ENCODE measurements around the gene GNG12.

GNG12 gene

GRCh38 chr1:67696708-67697107 lies 136.6 kb downstream of the GNG12 start:
- in situ Hi-C loops (cut with MboI; ENCODE audit: low pct_unique_long_range_greater_than_20kb, low sequenced_read_pairs), result no loop called here

DNA sequence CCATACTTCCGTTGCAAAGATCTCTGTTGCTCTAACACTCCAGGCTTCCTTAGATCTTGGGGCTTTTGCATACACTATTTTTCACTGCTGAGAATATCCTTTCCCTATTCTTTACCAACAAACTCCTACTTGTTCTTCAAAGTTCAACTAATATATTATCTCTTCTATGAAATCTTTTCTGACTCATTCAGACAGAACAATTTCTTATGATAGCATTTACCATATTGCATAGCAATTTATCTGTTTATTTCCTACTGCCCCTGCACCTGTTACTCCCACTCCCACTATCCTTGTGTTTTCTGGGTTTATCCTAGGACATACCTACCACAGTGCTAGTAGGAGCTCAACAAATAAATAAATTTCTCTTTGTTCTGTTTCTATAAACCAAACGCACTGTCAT lies 137.3 kb downstream of the GNG12 start:
- DNase-seq, result no peak
- in situ Hi-C loops (cut with MboI; ENCODE audit: low pct_unique_long_range_greater_than_20kb, low sequenced_read_pairs), result no loop called here

More at GRCh38 chr1:67696708-67697107, 136.6 kb downstream of the GNG12 start:
- DNase-seq, result no peak

- in situ Hi-C loops (cut with MboI; ENCODE audit: low pct_unique_long_range_greater_than_20kb, low sequenced_read_pairs), result no loop called here
- DNase-seq, result no peak
Measured at GRCh38 chr1:67691712-67692111, 141.6 kb downstream of the GNG12 start.

DNA sequence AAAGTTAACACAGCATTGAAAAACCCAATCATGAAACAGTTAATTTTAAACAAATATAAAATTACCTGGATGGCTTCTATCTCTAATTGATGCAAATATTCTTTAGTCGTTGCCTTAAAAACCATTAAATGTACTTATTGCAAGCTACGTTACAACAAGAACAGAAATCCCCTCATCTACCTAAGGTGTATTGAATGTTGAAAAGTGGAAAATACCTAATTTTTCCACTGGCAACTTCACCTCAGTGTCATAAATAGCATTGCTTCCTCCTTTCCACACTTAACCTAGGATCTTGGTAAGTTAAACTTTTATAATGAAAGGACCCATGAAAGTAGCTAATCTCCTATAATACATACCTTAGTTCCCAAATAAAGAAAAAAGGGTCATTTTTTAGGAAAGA lies 142.9 kb downstream of the GNG12 start:
- in situ Hi-C loops (cut with MboI; ENCODE audit: low pct_unique_long_range_greater_than_20kb, low sequenced_read_pairs), result no loop called here
- peak; percentile 16 for DNase-seq

- in situ Hi-C loops (cut with MboI; ENCODE audit: low pct_unique_long_range_greater_than_20kb, low sequenced_read_pairs), result no loop called here
- DNase-seq, result no peak
Measured at GRCh38 chr1:67690018-67690363, 143.3 kb downstream of the GNG12 start.

- no peak for DNase-seq
- in situ Hi-C loops (cut with MboI; ENCODE audit: low pct_unique_long_range_greater_than_20kb, low sequenced_read_pairs), result no loop called here
Measured at GRCh38 chr1:67689267-67690017, 143.8 kb downstream of the GNG12 start.

DNA sequence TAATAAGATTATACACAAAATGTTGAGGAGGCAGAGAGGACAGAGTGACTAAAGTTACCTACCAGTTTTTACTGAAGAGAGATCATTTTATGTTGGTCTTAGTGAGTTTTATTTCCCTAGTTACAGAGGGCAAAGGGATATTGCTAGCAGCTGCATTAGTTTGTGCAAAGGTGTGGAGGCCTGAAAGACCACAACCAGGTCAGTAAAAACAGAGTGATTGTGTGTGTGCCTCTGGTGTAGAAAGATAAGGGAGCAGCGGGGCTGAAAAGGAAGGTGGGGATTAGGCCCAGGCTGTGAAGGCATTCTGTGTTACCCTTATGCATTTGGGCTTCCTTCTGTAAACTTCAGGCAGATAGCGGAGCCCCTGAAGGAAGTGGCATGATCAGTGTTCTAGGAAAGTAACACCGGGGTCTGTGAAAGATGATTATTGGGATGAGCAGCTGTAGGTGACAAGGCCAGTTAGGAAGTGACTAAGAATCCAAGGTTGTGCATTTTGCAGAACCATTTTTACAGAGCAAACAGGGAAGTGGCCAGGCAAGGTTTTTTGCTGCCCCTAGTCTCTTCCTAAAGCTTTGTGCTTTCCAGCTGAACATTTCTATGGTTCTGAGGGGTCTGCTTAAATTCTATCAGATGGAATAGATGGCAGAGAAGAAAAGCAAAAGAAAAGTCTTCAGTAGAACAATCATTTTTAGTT lies 144.6 kb downstream of the GNG12 start:
- in situ Hi-C loops (cut with MboI; ENCODE audit: low pct_unique_long_range_greater_than_20kb, low sequenced_read_pairs), result no loop called here
- DNase-seq, result peak; percentile 93

- in situ Hi-C loops (cut with MboI; ENCODE audit: low pct_unique_long_range_greater_than_20kb, low sequenced_read_pairs), result no loop called here
- DNase-seq, result peak; percentile 33
Measured at GRCh38 chr1:67687649-67688048, 145.6 kb downstream of the GNG12 start.

GRCh38 chr1:67687198-67687545 lies 146.1 kb downstream of the GNG12 start:
- in situ Hi-C loops (cut with MboI; ENCODE audit: low pct_unique_long_range_greater_than_20kb, low sequenced_read_pairs), result no loop called here
- DNase-seq, result no peak

- in situ Hi-C loops (cut with MboI; ENCODE audit: low pct_unique_long_range_greater_than_20kb, low sequenced_read_pairs), result no loop called here
- peak; percentile 95 for DNase-seq
Measured at GRCh38 chr1:67686267-67687197, 146.7 kb downstream of the GNG12 start.

- in situ Hi-C loops (cut with MboI; ENCODE audit: low pct_unique_long_range_greater_than_20kb, low sequenced_read_pairs), result no loop called here
- DNase-seq, result peak; percentile 63
Measured at GRCh38 chr1:67685558-67686266, 147.6 kb downstream of the GNG12 start.

DNA sequence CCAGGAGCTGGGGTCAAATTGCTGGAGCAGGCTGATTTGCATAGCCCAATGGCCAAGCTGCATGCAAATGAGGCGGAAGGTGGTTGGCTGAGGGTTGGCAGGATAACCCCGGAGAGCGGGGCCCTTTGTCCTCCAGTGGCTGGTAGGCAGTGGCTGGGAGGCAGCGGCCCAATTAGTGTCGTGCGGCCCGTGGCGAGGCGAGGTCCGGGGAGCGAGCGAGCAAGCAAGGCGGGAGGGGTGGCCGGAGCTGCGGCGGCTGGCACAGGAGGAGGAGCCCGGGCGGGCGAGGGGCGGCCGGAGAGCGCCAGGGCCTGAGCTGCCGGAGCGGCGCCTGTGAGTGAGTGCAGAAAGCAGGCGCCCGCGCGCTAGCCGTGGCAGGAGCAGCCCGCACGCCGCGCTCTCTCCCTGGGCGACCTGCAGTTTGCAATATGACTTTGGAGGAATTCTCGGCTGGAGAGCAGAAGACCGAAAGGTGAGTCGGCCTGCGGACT lies 148.2 kb downstream of the GNG12 start, which contains the start of gene GADD45A:
TSS of gene GADD45A (plus strand) at position 135 of the 491 bp plus-strand sequence. CDS start at position 429, 294 bp downstream.
- peak; percentile 98 for DNase-seq
- in situ Hi-C loops (cut with MboI; ENCODE audit: low pct_unique_long_range_greater_than_20kb, low sequenced_read_pairs), result no loop called here

DNA sequence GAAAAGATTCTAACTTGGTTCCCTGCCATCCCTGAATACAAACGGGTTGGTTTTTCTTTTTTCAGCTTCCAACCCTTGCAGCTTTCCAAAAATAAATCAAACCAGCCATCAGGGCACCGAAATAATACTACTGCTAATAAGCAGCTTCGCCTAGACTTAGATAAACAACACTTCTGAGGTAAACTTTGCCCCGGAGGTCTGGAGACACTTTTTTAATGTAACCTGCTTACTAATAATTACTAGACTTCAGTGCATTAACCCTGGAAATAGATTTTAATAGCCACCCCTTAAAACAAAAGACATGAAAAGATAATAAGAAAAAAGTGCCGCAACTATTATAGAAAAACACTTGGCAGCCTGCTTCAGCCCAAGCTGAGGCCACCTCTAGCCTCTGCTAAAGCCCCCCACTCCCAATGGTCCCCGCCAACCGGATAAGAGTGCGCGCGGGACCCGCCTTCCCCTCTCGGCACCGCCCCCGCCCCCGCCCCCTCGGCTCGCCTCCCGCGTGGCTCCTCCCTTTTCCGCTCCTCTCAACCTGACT lies 148.7 kb downstream of the GNG12 start:
- DNase-seq, result no peak
- in situ Hi-C loops (cut with MboI; ENCODE audit: low pct_unique_long_range_greater_than_20kb, low sequenced_read_pairs), result no loop called here

GRCh38 chr1:67683766-67684525 lies 149.3 kb downstream of the GNG12 start:
- peak; percentile 12 for DNase-seq
- in situ Hi-C loops (cut with MboI; ENCODE audit: low pct_unique_long_range_greater_than_20kb, low sequenced_read_pairs), result no loop called here

DNA sequence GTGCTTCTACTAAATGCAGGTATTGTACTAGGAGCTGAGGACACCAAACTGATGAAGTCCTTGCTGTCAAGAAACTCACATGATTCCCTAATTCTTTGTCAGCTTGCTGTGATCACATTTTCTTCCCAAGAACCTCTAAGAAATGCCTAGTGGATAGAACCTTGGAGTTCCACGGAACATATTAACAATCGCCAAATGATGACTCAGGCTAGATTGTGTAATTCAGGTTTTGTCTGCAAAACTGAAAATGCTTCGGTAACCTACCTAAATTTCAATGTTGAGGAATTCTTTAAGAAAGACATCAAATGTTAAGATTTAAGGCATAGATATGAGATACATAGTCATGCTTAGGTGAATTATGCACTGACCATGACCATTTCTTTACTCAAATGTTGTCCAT lies 150.0 kb downstream of the GNG12 start:
- in situ Hi-C loops (cut with MboI; ENCODE audit: low pct_unique_long_range_greater_than_20kb, low sequenced_read_pairs), result no loop called here
- no peak for DNase-seq

GRCh38 chr1:67682659-67683197 lies 150.5 kb downstream of the GNG12 start:
- in situ Hi-C loops (cut with MboI; ENCODE audit: low pct_unique_long_range_greater_than_20kb, low sequenced_read_pairs), result no loop called here
- no peak for DNase-seq

- in situ Hi-C loops (cut with MboI; ENCODE audit: low pct_unique_long_range_greater_than_20kb, low sequenced_read_pairs), result no loop called here
- no peak for DNase-seq
Measured at GRCh38 chr1:67680486-67680885, 152.8 kb downstream of the GNG12 start.

DNA sequence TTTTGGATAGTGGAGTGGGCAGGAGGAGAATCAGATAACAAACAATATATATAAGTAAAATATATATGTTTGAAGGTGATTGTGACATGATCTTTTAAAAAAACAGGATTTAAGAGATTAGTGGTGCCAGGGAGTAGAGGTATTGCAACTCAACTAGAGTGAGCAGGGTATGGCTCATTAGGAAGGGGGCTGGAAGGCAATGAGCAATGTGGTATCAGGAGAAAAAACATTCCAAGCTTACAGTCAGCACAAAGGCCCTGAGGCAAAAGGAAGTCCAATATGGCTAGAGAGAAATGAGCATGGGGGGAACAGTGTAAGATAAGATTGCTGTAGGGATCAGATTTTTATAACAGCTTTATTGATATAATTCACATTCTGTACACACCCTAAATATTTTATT lies 153.6 kb downstream of the GNG12 start:
- no peak for DNase-seq
- in situ Hi-C loops (cut with MboI; ENCODE audit: low pct_unique_long_range_greater_than_20kb, low sequenced_read_pairs), result no loop called here
